HG03095 (cell line): Measurements from ENCODE around the gene SLC25A23.

Experiments
- ATAC-seq: cut with Tn5 transposase; IDR thresholded peaks from one replicate; pipeline ENCODE4 v1.9.1; 2021; ENCODE audit warnings: moderate library complexity; ENCODE audit not compliant: unreplicated experiment

Gene SLC25A23

GRCh38 chr19:6425732-6426620 lies 33.6 kb downstream of the SLC25A23 start:
- ATAC-seq = no peak

- ATAC-seq = peak; percentile 75
These were observed 34.5 kb downstream of the SLC25A23 start for GRCh38 chr19:6424939-6425731.

- ATAC-seq = no peak
These were observed 35.2 kb downstream of the SLC25A23 start, which contains the start of gene KHSRP for GRCh38 chr19:6424195-6424938. Gene KHSRP, minus strand, starts transcription at chr19:6424811. Its CDS starts 110 bp downstream, at chr19:6424701.

GRCh38 chr19:6423499-6424194 lies 35.9 kb downstream of the SLC25A23 start:
- no peak for ATAC-seq

- no peak for ATAC-seq
These were observed 38.2 kb downstream of the SLC25A23 start for GRCh38 chr19:6421075-6422014.

GRCh38 chr19:6418562-6418932 lies 41.0 kb downstream of the SLC25A23 start:
- no peak for ATAC-seq

GRCh38 chr19:6417713-6418561 lies 41.7 kb downstream of the SLC25A23 start:
- ATAC-seq = no peak

GRCh38 chr19:6416658-6417405 lies 42.8 kb downstream of the SLC25A23 start:
- ATAC-seq = no peak

GRCh38 chr19:6415591-6416190 lies 43.9 kb downstream of the SLC25A23 start:
- no peak for ATAC-seq

- ATAC-seq = no peak
These were observed 44.6 kb downstream of the SLC25A23 start for GRCh38 chr19:6414793-6415590.

GRCh38 chr19:6413721-6414643 lies 45.6 kb downstream of the SLC25A23 start:
- ATAC-seq = no peak

- ATAC-seq = no peak
These were observed 46.3 kb downstream of the SLC25A23 start for GRCh38 chr19:6413291-6413690.

- no peak for ATAC-seq
These were observed 47.0 kb downstream of the SLC25A23 start for GRCh38 chr19:6412447-6413091.

- ATAC-seq = no peak
These were observed 47.5 kb downstream of the SLC25A23 start for GRCh38 chr19:6412061-6412446.

- no peak for ATAC-seq
These were observed 50.2 kb downstream of the SLC25A23 start for GRCh38 chr19:6409346-6409745.
